ENCODE data around the gene SH3D21. TPM values are rescaled to one million over a fixed set of nuclear protein-coding genes. Genes with fewer than 3 reads are reported as not detected.
A peak's percentile ranks its signal among the peaks of the same experiment; 100 is the strongest.

The SH3D21 gene
- total RNA-seq, 2 experiments from 2014 or later, result 15.2 to 16.7 TPM

- Histone ChIP-seq H3K9me3 (ENCODE audit: low read length) (no peaks in the 10 kb centered on the region), H3K4me3 (ENCODE audit: low read depth, low read length, poor library complexity, severe bottlenecking) (no peak overlapping the region), H3K4me2 (ENCODE audit: low read length) (no peak overlapping the region; the same call in 1 of the 2 replicates), H3K36me3 (ENCODE audit: insufficient read depth, low read length) (no peaks in the 10 kb centered on the region), H4K20me1 (ENCODE audit: insufficient read depth, low read length) (no peaks in the 10 kb centered on the region), H3K27ac (ENCODE audit: low read depth, low read length, poor library complexity, severe bottlenecking) (no peak overlapping the region), H2AFZ (ENCODE audit: low read length) (no peak overlapping the region), H3K79me2 (ENCODE audit: insufficient read depth, low read depth, low read length) (no peaks in the 10 kb centered on the region), H3K4me1 (ENCODE audit: insufficient read depth, low read length, poor library complexity, severe bottlenecking) (peaks cover 21% of the 10 kb centered on the region), H3K9me2 (ENCODE audit: insufficient read depth, low read length) (no peaks in the 10 kb centered on the region)
- intact Hi-C loops (cut with micrococcal nuclease; ENCODE audit: unreplicated experiment), result no loop called here
- DNase-seq (ENCODE audit: low spot score), result no peak
- CTCF ChIA-PET (ENCODE audit: unreplicated experiment), result no interaction called here
- POLR2A ChIA-PET, result no interaction called here
- TF ChIP-seq CTCF (conservative IDR thresholded peaks at IDR 0.05; ENCODE audit: low read length) (no peak), EZH2phosphoT487 (IDR thresholded peaks at IDR 0.05; ENCODE audit: borderline replicate concordance, low read depth, low read length) (no peak)
- BruUV-seq (replicated peaks), result no TSS peak
Observed at GRCh38 chr1:36321119-36321951, 15.2 kb downstream of the SH3D21 start.

- peak overlapping the region; percentile 61; the same call in 1 of the 2 replicates for H3K4me2 ChIP-seq (ENCODE audit: low read length)
- intact Hi-C loops (cut with micrococcal nuclease; ENCODE audit: unreplicated experiment), result no loop called here
Observed at GRCh38 chr1:36322041-36322785, 16.0 kb downstream of the SH3D21 start.

More at GRCh38 chr1:36322041-36322785, 16.0 kb downstream of the SH3D21 start:
- ChIA-PET POLR2A (interaction anchor here (0.6 kb wide), 2 partner anchors 138 to 1534 kb away, joined by 3 read pairs; no protein-coding TSS in a partner anchor), CTCF (ENCODE audit: unreplicated experiment) (interaction anchor here (0.6 kb wide), 2 partner anchors 20 to 236 kb away, joined by 3 read pairs; no protein-coding TSS in a partner anchor)
- Histone ChIP-seq H4K20me1 (ENCODE audit: insufficient read depth, low read length) (no peaks in the 10 kb centered on the region), H3K4me1 (ENCODE audit: insufficient read depth, low read length, poor library complexity, severe bottlenecking) (peaks cover 26% of the 10 kb centered on the region), H3K4me3 (ENCODE audit: low read depth, low read length, poor library complexity, severe bottlenecking) (no peak overlapping the region), H3K27ac (ENCODE audit: low read depth, low read length, poor library complexity, severe bottlenecking) (no peak overlapping the region), H3K9me3 (ENCODE audit: low read length) (no peaks in the 10 kb centered on the region), H3K9me2 (ENCODE audit: insufficient read depth, low read length) (no peaks in the 10 kb centered on the region), H2AFZ (ENCODE audit: low read length) (no peak overlapping the region), H3K36me3 (ENCODE audit: insufficient read depth, low read length) (no peaks in the 10 kb centered on the region), H3K79me2 (ENCODE audit: insufficient read depth, low read depth, low read length) (no peaks in the 10 kb centered on the region)
- no peak for TF ChIP-seq CTCF (conservative IDR thresholded peaks at IDR 0.05; ENCODE audit: low read length)
- no peak for TF ChIP-seq EZH2phosphoT487 (IDR thresholded peaks at IDR 0.05; ENCODE audit: borderline replicate concordance, low read depth, low read length)
- no peak for DNase-seq (ENCODE audit: low spot score)
- no TSS peak for BruUV-seq (replicated peaks)
